Right atrium auricular region (tissue), 2 donors: Measurements from ENCODE around the gene RAB31. TPM values are rescaled to one million over a fixed set of nuclear protein-coding genes. Genes with fewer than 3 reads are reported as not detected.

Source experiments
- DNase-seq: peaks from one replicate; pipeline ENCODE4 v3.0.0-alpha.2; 2019; ENCODE audit warnings: low spot score
- H3K27ac ChIP-seq, 2 donors: fragments of 200-600 bp; sonication (generic); 1 replicate in 1 of 2; 2 replicates in 1 of 2; pipeline ENCODE4 v1.5.1; 2016 to 2019
- H3K27me3 ChIP-seq, 2 donors: fragments of 200-600 bp; sonication (generic); one replicate each; pipeline versions ENCODE4 v1.5.1 to v1.6.0; 2017 to 2019
- H3K36me3 ChIP-seq: fragments of 200-600 bp; sonication (generic); one replicate; pipeline ENCODE4 v1.5.1; 2016
- H3K4me1 ChIP-seq, 2 donors: fragments of 200-600 bp; sonication (generic); one replicate each; pipeline versions ENCODE4 v1.5.1 to v1.6.0; 2017 to 2019
- H3K4me3 ChIP-seq, 2 donors: fragments of 200-600 bp; sonication (generic); 1 replicate in 1 of 2; 2 replicates in 1 of 2; pipeline ENCODE4 v1.5.1; 2017 to 2019; ENCODE audit warnings: mild to moderate bottlenecking in 1 of 2, moderate library complexity in 1 of 2
- H3K9me3 ChIP-seq, 2 donors: fragments of 200-600 bp; sonication (generic); one replicate each; pipeline ENCODE4 v1.5.1; 2019
- total RNA-seq, 2 donors: library from RNA; depleted of rRNA; stranded (reverse); fragments of >200 nt; gene quantifications; one replicate each; pipeline ENCODE4 v1.1.0, GENCODE V29; 2016
- TF ChIP-seq, protein P1 (sequence below), 2 donors: fragments of 200-600 bp; sonication (generic); IDR thresholded peaks; one replicate each; pipeline ENCODE4 v1.5.1; 2019; ENCODE audit warnings: antibody characterized with exemption in 2 of 2

Gene RAB31
- total RNA-seq, 2 donors from 2014 or later = 9.9 to 29.2 TPM

DNA sequence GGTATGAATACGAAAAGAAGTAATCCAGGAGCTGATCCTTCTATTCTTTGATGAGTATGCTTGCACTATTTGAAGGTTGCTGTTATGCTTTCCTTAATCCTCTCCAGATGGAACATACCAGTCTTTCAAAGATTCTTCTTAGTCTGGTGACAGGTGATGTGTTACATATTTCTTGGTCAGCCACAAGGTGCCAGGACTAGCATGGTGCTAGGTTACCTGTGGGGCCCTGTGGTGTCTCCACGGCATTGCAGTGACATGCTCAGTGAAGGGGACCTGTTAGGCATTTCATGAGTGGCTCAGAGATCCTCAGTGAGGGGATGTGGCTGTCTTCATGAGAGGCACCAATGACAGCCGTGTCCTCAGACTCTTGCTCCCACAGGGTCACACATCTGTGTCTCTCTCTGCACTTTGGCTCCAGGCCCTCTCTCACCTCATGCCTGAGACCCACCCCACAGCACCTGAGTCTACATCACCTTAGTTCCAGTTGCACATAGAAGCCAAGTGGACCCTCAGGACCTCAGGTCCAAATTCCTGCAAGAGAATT, 13.1 kb upstream of the RAB31 start:
- TF ChIP-seq, protein P1, sequence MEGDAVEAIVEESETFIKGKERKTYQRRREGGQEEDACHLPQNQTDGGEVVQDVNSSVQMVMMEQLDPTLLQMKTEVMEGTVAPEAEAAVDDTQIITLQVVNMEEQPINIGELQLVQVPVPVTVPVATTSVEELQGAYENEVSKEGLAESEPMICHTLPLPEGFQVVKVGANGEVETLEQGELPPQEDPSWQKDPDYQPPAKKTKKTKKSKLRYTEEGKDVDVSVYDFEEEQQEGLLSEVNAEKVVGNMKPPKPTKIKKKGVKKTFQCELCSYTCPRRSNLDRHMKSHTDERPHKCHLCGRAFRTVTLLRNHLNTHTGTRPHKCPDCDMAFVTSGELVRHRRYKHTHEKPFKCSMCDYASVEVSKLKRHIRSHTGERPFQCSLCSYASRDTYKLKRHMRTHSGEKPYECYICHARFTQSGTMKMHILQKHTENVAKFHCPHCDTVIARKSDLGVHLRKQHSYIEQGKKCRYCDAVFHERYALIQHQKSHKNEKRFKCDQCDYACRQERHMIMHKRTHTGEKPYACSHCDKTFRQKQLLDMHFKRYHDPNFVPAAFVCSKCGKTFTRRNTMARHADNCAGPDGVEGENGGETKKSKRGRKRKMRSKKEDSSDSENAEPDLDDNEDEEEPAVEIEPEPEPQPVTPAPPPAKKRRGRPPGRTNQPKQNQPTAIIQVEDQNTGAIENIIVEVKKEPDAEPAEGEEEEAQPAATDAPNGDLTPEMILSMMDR (IDR thresholded peaks at IDR 0.05) = no peak
- H3K27me3 ChIP-seq = no peaks in the 10 kb centered on the region
- no peaks in the 10 kb centered on the region for H3K36me3 ChIP-seq

DNA sequence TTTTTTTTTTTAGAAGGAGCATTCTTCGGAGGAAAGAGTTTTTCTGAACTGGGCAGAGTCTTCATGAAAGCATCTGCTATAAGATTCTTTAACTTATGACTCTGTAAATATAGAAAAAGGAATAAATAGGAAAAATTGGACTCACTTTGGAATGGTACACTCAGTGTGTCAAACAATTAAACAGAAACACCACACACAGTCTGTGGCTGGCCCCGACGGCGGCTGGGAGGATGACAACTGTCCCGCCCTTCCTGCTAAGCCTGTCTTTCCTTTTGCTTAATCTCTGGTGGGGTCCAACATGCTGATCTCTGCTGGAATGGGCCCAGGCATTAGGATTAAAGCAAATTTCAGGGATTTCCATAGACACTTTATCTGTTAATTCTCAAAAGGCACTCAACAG, 12.5 kb upstream of the RAB31 start:
- TF ChIP-seq, protein P1 (IDR thresholded peaks at IDR 0.05) = no peak
- Histone ChIP-seq H3K4me1 (no peaks in the 10 kb centered on the region), H3K9me3 (no peaks in the 10 kb centered on the region), H3K4me3 (no peak overlapping the region), H3K36me3 (no peaks in the 10 kb centered on the region), H3K27ac (no peak overlapping the region), H3K27me3 (no peaks in the 10 kb centered on the region)
- no peak for DNase-seq

More for the DNA sequence above, 13.1 kb upstream of the RAB31 start:
- Histone ChIP-seq H3K9me3 (no peaks in the 10 kb centered on the region), H3K4me1 (no peaks in the 10 kb centered on the region), H3K4me3 (no peak overlapping the region), H3K27ac (no peak overlapping the region)
- no peak for DNase-seq

DNA sequence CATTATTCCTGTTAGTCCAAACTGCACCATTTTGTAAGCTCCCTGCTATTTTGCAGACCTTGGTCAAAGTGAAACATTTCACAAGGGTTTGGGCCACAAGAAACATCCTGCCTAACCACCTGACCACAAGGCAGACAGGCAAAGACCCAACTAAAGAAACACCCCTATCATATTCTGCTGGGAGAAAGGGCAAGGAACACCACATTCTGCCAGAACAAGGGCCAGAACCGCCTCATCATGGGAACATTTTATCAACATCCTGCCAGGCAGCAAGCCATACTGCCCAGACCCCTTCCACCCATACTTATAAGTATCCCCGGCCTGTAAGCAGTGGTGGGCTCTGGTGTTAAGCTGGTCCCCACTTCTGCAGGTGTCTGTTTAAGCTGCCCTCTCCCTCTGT, 12.0 kb upstream of the RAB31 start:
- Histone ChIP-seq H3K27ac (no peak overlapping the region), H3K27me3 (no peaks in the 10 kb centered on the region), H3K36me3 (no peaks in the 10 kb centered on the region), H3K4me1 (no peaks in the 10 kb centered on the region), H3K9me3 (no peaks in the 10 kb centered on the region), H3K4me3 (no peak overlapping the region)
- DNase-seq = peak; percentile 57
- TF ChIP-seq, protein P1 (IDR thresholded peaks at IDR 0.05) = no peak

DNA sequence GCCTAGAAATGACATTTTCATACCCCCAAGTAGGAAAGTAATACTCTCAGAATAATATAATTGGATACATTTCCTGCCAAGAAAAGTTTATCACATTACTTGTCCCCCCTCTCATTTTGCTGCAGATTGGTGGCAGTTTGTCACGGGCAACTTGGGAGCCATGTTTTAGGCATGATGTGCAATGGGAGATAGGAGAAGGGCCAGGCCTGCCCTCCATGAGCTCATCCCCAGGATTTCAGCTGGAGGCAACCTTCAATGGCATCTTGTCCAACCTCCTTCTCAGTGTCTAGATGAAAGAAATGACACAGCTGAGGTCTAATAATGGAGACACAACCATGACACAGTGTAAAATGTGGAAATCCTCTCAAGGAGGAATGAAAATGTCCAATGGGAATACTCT, 11.4 kb upstream of the RAB31 start:
- DNase-seq = peak; percentile 57
- H3K4me1 ChIP-seq = no peaks in the 10 kb centered on the region
- TF ChIP-seq, protein P1 (IDR thresholded peaks at IDR 0.05) = no peak
- peak overlapping the region in 1 of 2 donors; percentile 9 for H3K27ac ChIP-seq
- no peak overlapping the region for H3K4me3 ChIP-seq
- no peaks in the 10 kb centered on the region for H3K9me3 ChIP-seq
- no peaks in the 10 kb centered on the region for H3K36me3 ChIP-seq
- H3K27me3 ChIP-seq = no peaks in the 10 kb centered on the region

DNA sequence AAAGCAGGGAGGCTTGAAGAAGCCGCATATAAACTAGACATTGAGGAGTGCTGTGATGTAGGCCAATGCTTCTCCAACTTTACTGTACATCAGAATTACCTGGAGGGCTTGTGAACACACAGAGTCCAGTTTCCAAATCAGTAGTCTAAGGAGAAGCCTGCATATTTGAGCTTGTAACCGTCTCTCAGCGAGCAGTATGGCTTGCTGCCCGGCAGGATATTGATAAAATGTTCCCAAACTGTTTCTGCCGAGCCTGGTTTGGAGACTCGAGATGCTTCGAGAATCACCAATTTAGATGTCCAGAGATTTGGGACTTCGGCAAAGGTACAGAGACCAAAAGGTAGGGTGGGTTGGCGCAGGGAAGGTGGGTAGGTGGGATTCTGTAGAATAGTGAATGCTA, 11.0 kb upstream of the RAB31 start:
- no peaks in the 10 kb centered on the region for H3K9me3 ChIP-seq
- no peaks in the 10 kb centered on the region for H3K27me3 ChIP-seq
- H3K4me3 ChIP-seq = no peak overlapping the region
- TF ChIP-seq, protein P1 (IDR thresholded peaks at IDR 0.05) = no peak
- H3K27ac ChIP-seq = peak overlapping the region in 1 of 2 donors; percentile 9
- peak; percentile 62 for DNase-seq
- H3K36me3 ChIP-seq = no peaks in the 10 kb centered on the region
- H3K4me1 ChIP-seq = no peaks in the 10 kb centered on the region

DNA sequence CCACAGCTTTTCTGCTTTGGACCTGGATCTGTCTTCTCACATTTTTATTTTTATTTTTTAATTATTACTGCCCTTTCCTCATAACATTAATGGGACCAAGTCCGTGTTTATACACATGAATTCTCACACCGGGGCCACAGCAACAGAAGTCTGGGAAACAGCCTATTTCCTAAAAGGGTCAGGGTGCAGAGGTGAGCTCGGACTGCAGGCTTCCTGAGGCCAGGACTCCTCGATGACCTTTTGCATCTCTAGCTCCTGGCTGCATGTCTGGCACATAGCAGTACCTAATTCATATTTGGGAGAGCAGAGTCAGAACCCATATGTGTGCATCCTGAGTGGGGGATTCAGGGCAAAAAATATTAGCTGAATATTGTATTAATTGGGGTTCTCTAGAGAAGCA, 9.6 kb upstream of the RAB31 start:
- H3K4me1 ChIP-seq = no peaks in the 10 kb centered on the region
- DNase-seq = peak; percentile 34
- H3K36me3 ChIP-seq = no peaks in the 10 kb centered on the region
- H3K27ac ChIP-seq = no peak overlapping the region
- H3K27me3 ChIP-seq = no peaks in the 10 kb centered on the region
- no peaks in the 10 kb centered on the region for H3K9me3 ChIP-seq
- H3K4me3 ChIP-seq = no peak overlapping the region
- TF ChIP-seq, protein P1 (IDR thresholded peaks at IDR 0.05) = no peak
